HG03095 (cell line): Measurements from ENCODE around the gene XCL1.
"Not testable (repeated sequence)": the region's sequence is repeated elsewhere in the genome, so short reads cannot be mapped to it uniquely, and the experiment has no call there.

Source experiments
- ATAC-seq: cut with Tn5 transposase; IDR thresholded peaks from one replicate; pipeline ENCODE4 v1.9.1; 2021; ENCODE audit warnings: moderate library complexity; ENCODE audit not compliant: unreplicated experiment

The XCL1 gene

GRCh38 chr1:168567007-168567406 is 9.4 kb upstream of the XCL1 start:
- ATAC-seq: no peak

- ATAC-seq: no peak
Observed at GRCh38 chr1:168567568-168567967, 8.8 kb upstream of the XCL1 start.

GRCh38 chr1:168568346-168568745 is 8.1 kb upstream of the XCL1 start:
- no peak for ATAC-seq

- ATAC-seq: no peak
Observed at GRCh38 chr1:168570652-168571051, 5.8 kb upstream of the XCL1 start.

- ATAC-seq: no peak
Observed at GRCh38 chr1:168572633-168573032, 3.8 kb upstream of the XCL1 start.

- ATAC-seq: not testable (repeated sequence)
Observed at GRCh38 chr1:168574234-168574633, 2.2 kb upstream of the XCL1 start.

- ATAC-seq: not testable (repeated sequence)
Observed at GRCh38 chr1:168578531-168579185, 2.3 kb downstream of the XCL1 start.

GRCh38 chr1:168580290-168580689 is 3.9 kb downstream of the XCL1 start:
- not testable (repeated sequence) for ATAC-seq

- ATAC-seq: not testable (repeated sequence)
Observed at GRCh38 chr1:168580991-168581390, 4.6 kb downstream of the XCL1 start.

- no peak for ATAC-seq
Observed at GRCh38 chr1:168581817-168582572, 5.6 kb downstream of the XCL1 start.

- no peak for ATAC-seq
Observed at GRCh38 chr1:168582688-168583336, 6.4 kb downstream of the XCL1 start.

- no peak for ATAC-seq
Observed at GRCh38 chr1:168583571-168583970, 7.2 kb downstream of the XCL1 start.

- no peak for ATAC-seq
Observed at GRCh38 chr1:168585191-168585590, 8.8 kb downstream of the XCL1 start.

- no peak for ATAC-seq
Observed at GRCh38 chr1:168585937-168586336, 9.5 kb downstream of the XCL1 start.

GRCh38 chr1:168589167-168589566 is 12.8 kb downstream of the XCL1 start:
- no peak for ATAC-seq

- ATAC-seq: no peak
Observed at GRCh38 chr1:168591066-168591465, 14.7 kb downstream of the XCL1 start.

GRCh38 chr1:168591641-168592250 is 15.3 kb downstream of the XCL1 start:
- no peak for ATAC-seq

GRCh38 chr1:168595403-168595802 is 19.0 kb downstream of the XCL1 start:
- not testable (repeated sequence) for ATAC-seq

GRCh38 chr1:168598125-168598524 is 21.7 kb downstream of the XCL1 start:
- ATAC-seq: no peak

- ATAC-seq: no peak
Observed at GRCh38 chr1:168598892-168599291, 22.5 kb downstream of the XCL1 start.

- ATAC-seq: no peak
Observed at GRCh38 chr1:168599641-168600040, 23.2 kb downstream of the XCL1 start.

GRCh38 chr1:168601051-168601450 is 24.6 kb downstream of the XCL1 start:
- ATAC-seq: no peak
